ENCODE measurements around the gene STK32C. TPM values are rescaled to one million over a fixed set of nuclear protein-coding genes. Genes with fewer than 3 reads are reported as not detected.

Gene STK32C
- total RNA-seq, 4 donors from 2014 or later: 3.7 to 13.9 (median 6.7) TPM

DNA sequence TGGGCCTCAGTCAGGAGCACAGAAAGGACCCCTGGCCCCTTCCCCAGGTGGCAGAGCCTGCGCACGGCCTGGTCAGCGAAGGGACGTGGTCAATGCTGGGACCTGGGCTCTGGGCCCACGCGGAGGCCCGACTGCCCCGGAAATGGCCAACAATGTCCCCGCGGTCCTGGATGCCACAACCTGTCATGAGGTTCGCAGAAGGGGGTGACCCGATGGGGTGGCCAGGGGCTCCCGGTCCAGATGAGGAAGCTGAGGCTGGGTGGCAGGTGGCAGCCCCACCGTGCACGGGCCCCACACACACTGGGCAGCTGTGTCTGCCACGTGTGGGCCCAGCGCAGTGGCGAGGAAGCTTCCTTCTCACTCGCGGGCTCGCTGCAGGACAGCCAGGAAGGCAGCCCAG lies 71.6 kb downstream of the STK32C start:
- peaks cover 0 to 3% (median under 1%) of the 10 kb centered on the region in 3 donors for H3K27me3 ChIP-seq
- in situ Hi-C loops (cut with MboI; ENCODE audit: low sequenced_read_pairs in 4 of 4) (no loop called here), intact Hi-C loops (cut with DNase I; ENCODE audit: low total_unique reads) (no loop called here)
- H3K4me3 ChIP-seq: no peak overlapping the region
- ATAC-seq (no peak), DNase-seq (no peak)
- no peaks in the 10 kb centered on the region for H3K36me3 ChIP-seq
- no peaks in the 10 kb centered on the region for H3K4me1 ChIP-seq
- no peaks in the 10 kb centered on the region for H3K9me3 ChIP-seq
- no peak for TF ChIP-seq CTCF (IDR thresholded peaks at IDR 0.05 in 4 of 5, conservative IDR thresholded peaks at IDR 0.05 in 1 of 5)
- no peak for TF ChIP-seq POLR2A (IDR thresholded peaks at IDR 0.05)
- no peak overlapping the region for H3K27ac ChIP-seq

- Histone ChIP-seq H3K36me3 (no peaks in the 10 kb centered on the region), H3K9me3 (no peaks in the 10 kb centered on the region), H3K4me1 (no peaks in the 10 kb centered on the region), H3K4me3 (no peak overlapping the region), H3K27ac (no peak overlapping the region), H3K27me3 (no peaks in the 10 kb centered on the region)
- ATAC-seq: no peak
- intact Hi-C loops (cut with DNase I; ENCODE audit: low total_unique reads) (no loop called here), in situ Hi-C loops (cut with MboI; ENCODE audit: low sequenced_read_pairs in 4 of 4) (no loop called here)
- TF ChIP-seq POLR2A (IDR thresholded peaks at IDR 0.05) (no peak), CTCF (IDR thresholded peaks at IDR 0.05 in 4 of 5, conservative IDR thresholded peaks at IDR 0.05 in 1 of 5) (no peak)
- DNase-seq: no peak
Measured at GRCh38 chr10:132234860-132235259, 72.9 kb downstream of the STK32C start.

DNA sequence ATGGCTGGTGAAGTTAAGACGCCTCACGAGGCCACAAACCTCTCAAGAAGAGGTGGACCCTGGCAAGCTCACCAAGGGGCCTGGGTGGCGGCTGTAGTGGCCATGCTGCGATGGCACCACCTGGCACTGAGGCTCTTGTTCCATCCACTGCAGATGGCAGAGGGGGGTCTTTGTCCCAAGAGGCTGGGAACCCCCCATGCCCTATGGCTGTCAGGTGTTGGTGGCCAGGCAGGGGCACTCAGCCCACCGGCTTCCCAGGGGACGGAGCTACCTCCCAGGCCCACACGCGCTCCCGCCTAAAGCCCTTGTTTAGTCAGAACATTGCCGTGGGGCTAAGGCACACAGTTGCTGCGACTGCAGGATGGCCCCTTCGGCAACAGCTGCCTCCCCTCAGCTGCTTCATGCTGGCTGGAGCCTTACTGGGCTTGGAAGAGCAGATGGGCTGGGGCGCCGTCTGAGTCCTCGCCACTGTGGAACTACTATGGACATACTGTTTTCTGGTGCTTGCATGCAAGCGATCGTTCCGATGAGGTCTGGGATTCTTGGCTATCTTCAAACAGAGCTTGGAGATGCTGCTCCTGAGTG lies 74.2 kb downstream of the STK32C start:
- Histone ChIP-seq H3K4me1 (no peaks in the 10 kb centered on the region), H3K9me3 (no peaks in the 10 kb centered on the region), H3K4me3 (no peak overlapping the region), H3K27ac (no peak overlapping the region), H3K27me3 (no peaks in the 10 kb centered on the region), H3K36me3 (no peaks in the 10 kb centered on the region)
- no peak for DNase-seq
- TF ChIP-seq POLR2A (IDR thresholded peaks at IDR 0.05): no peak
- TF ChIP-seq CTCF (IDR thresholded peaks at IDR 0.05 in 4 of 5, conservative IDR thresholded peaks at IDR 0.05 in 1 of 5): no peak
- intact Hi-C loops (cut with DNase I; ENCODE audit: low total_unique reads) (no loop called here), in situ Hi-C loops (cut with MboI; ENCODE audit: low sequenced_read_pairs in 4 of 4) (no loop called here)
- ATAC-seq: no peak

GRCh38 chr10:132232981-132233380 lies 74.8 kb downstream of the STK32C start:
- no peak overlapping the region for H3K27ac ChIP-seq
- H3K27me3 ChIP-seq: no peaks in the 10 kb centered on the region
- no peak for DNase-seq
- no peaks in the 10 kb centered on the region for H3K36me3 ChIP-seq
- ATAC-seq: no peak
- H3K9me3 ChIP-seq: no peaks in the 10 kb centered on the region
- H3K4me3 ChIP-seq: no peak overlapping the region
- intact Hi-C loops (cut with DNase I; ENCODE audit: low total_unique reads) (no loop called here), in situ Hi-C loops (cut with MboI; ENCODE audit: low sequenced_read_pairs in 4 of 4) (no loop called here)
- TF ChIP-seq POLR2A (IDR thresholded peaks at IDR 0.05) (no peak), CTCF (IDR thresholded peaks at IDR 0.05 in 4 of 5, conservative IDR thresholded peaks at IDR 0.05 in 1 of 5) (no peak)
- no peaks in the 10 kb centered on the region for H3K4me1 ChIP-seq

Measured in gastrocnemius medialis (tissue), 4 donors.